ENCODE measurements around the gene HPGD. TPM values are rescaled to one million over a fixed set of nuclear protein-coding genes. Genes with fewer than 3 reads are reported as not detected.

Gene HPGD
- total and polyA plus RNA-seq, 8 donors, result 0.08 to 3.9 (median 1.3) TPM

DNA sequence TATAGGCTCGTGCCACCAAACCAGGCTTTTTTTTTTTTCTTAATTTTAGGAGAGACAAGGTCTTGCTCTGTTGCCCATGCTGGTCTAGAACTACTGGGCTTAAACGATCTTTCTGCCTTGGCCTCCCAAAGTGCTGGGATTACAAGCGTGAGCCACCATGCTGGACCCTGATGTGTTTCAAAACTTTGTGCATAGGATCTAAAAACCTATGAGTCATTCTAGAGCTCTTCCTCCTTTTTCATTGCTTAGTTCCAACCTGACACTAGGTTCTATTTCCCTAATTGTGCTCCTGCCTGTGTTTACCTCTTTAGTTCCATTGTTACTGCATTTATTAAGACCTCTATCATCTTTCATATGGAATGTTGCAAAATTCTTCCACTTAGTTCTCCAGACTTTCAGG lies 57.3 kb downstream of the HPGD start:
- intact Hi-C loops (cut with DNase I), result no loop called here
- Histone ChIP-seq H3K9me3 (no peaks in the 10 kb centered on the region), H3K27ac (no peak overlapping the region), H3K4me3 (no peak overlapping the region), H3K36me3 (no peaks in the 10 kb centered on the region), H3K27me3 (no peaks in the 10 kb centered on the region), H3K4me1 (peaks cover 0 to 18% (median 0%) of the 10 kb centered on the region in 3 donors)
- DNase-seq (no peak), ATAC-seq (no peak), FAIRE-seq (no peak)
- 77 to 91% methylated on average over 3 of the region's 3 CpGs for WGBS, 2 donors
- TF ChIP-seq, protein P1, sequence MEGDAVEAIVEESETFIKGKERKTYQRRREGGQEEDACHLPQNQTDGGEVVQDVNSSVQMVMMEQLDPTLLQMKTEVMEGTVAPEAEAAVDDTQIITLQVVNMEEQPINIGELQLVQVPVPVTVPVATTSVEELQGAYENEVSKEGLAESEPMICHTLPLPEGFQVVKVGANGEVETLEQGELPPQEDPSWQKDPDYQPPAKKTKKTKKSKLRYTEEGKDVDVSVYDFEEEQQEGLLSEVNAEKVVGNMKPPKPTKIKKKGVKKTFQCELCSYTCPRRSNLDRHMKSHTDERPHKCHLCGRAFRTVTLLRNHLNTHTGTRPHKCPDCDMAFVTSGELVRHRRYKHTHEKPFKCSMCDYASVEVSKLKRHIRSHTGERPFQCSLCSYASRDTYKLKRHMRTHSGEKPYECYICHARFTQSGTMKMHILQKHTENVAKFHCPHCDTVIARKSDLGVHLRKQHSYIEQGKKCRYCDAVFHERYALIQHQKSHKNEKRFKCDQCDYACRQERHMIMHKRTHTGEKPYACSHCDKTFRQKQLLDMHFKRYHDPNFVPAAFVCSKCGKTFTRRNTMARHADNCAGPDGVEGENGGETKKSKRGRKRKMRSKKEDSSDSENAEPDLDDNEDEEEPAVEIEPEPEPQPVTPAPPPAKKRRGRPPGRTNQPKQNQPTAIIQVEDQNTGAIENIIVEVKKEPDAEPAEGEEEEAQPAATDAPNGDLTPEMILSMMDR (IDR thresholded peaks at IDR 0.05), result no peak

DNA sequence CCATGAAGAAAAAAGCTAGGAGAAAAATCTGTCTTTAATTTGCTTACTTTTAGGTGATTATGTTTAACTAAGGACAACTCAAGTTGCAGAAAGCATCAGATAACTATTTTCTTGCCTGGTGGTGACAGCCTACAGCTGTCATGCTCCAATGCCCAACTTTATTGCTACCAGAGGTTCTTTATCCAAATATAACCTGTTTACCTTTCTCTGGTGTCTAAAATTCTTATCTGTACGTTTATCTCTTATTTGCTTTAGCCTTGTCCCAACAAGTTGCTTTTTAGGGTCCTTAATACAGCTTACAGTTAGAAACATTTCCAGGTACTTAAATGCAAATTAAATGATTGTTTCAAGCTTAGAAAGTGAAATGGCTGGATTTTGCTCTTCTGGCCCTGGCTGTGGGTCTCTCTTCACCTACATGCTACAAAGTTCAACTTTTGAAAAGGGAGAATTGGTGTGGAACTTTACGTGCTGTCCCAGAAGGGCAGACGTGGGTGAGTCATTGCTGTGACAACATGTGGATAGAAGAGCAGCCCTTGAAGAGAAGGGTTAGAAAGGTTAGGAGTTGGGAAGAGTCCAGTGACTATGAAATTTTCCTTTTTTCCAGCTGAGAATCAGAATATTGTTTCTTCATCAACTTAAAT lies 60.7 kb downstream of the HPGD start:
- 21 to 34% methylated on average over 3 of the region's 3 CpGs for WGBS, 2 donors
- no peak for FAIRE-seq
- ATAC-seq, result peak; percentile 70 to 82 (median 75)

DNA sequence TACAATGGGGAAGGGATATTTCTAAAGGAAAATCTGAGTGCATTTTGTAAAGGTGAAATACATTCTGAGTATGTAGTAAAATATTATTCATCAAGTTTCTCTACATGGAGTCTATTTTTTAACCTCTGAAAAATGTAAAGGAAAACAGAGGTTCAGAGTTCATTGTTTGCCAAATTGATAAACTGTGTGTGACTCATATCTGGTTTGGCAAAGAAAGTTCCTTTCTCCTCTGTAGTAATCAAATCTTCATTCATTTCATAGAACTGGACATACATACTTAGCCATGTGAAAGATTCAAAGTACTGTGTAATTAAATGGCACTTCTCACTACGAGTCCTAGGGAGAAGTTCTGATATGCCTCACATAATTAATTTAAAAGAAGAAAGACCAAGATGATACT lies 61.6 kb downstream of the HPGD start:
- intact Hi-C loops (cut with DNase I), result no loop called here

More for the DNA sequence above, 60.7 kb downstream of the HPGD start:
- Histone ChIP-seq H3K9me3 (no peaks in the 10 kb centered on the region), H3K36me3 (no peaks in the 10 kb centered on the region), H3K27me3 (no peaks in the 10 kb centered on the region), H3K27ac (peak overlapping the region in 1 of 4 donors; percentile 13), H3K4me1 (peaks cover 0 to 18% (median 0%) of the 10 kb centered on the region in 3 donors), H3K4me3 (no peak overlapping the region)
- intact Hi-C loops (cut with DNase I), result no loop called here
- TF ChIP-seq, protein P1 (IDR thresholded peaks at IDR 0.05), result no peak
- DNase-seq, result peak in 1 of 6 donors; percentile 8

DNA sequence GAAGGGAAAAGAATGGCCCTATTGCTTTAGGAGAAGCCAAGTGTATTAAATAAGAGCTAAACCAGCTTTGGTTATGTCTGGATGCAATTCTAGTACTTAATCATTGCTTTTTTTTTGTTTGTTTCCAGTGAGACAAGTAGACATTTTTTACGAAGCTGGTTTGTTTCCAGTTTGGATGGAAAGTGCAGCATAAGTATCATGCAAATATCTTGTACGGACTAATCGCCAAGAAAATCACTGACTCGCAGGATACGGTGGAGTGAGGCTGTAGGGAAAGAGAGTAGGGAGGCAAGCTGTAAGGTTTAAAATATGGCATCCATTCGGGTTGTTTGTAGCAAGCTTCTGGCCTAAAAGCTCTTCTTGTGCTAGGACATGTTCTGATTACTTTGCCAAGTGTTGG lies 64.8 kb downstream of the HPGD start:
- no peak overlapping the region for H3K27ac ChIP-seq
- intact Hi-C loops (cut with DNase I), result no loop called here
- H3K9me3 ChIP-seq, result no peaks in the 10 kb centered on the region
- FAIRE-seq (peak; percentile 43), ATAC-seq (no peak), DNase-seq (no peak)
- no peaks in the 10 kb centered on the region for H3K36me3 ChIP-seq
- TF ChIP-seq, protein P1 (IDR thresholded peaks at IDR 0.05), result no peak
- H3K4me1 ChIP-seq, result peaks cover 6 to 26% (median 7%) of the 10 kb centered on the region in 3 donors
- H3K27me3 ChIP-seq, result no peaks in the 10 kb centered on the region
- no peak overlapping the region for H3K4me3 ChIP-seq
- WGBS, 2 donors, result 72 to 77% methylated on average over 6 of the region's 6 CpGs

More for the DNA sequence above, 61.6 kb downstream of the HPGD start:
- peaks cover 0 to 18% (median 0%) of the 10 kb centered on the region in 3 donors for H3K4me1 ChIP-seq
- DNase-seq (no peak), FAIRE-seq (no peak), ATAC-seq (peak; percentile 53 to 76 (median 67))
- H3K36me3 ChIP-seq, result no peaks in the 10 kb centered on the region
- H3K9me3 ChIP-seq, result no peaks in the 10 kb centered on the region
- no peak overlapping the region for H3K4me3 ChIP-seq
- TF ChIP-seq, protein P1 (IDR thresholded peaks at IDR 0.05), result no peak
- H3K27ac ChIP-seq, result peak overlapping the region in 2 of 4 donors; percentile 6 to 34
- H3K27me3 ChIP-seq, result no peaks in the 10 kb centered on the region
- WGBS, 2 donors, result 19% methylated on average over 1 of the region's 1 CpG

DNA sequence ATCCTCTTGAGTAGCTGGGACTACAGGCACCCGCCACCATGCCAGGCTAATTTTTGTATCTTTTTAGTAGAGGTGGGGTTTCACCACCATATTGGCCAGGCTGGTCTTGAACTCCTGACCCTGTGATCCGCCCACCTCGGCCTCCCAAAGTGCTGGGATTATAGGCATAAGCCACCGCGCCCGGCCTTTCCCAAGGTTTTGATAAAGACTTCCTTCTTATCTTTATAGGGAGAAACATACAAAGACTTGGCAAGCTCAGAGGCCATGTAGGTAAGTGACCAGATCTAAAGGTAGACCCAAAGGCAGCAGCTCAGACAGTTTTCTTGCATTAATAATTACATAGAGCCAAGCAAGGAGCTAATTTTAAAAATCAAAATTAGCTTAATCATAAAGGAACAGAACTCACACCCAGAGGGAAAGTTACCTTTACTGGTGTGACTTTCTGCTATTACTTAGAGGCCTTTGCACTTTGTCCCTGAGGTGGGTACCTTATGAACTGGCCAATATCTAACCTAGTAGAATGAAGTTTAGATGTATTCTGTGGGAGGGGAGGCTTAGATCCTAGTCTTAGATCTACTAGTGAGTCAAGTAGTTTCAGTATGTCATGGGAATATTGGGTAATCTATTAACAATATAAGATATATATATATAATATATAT lies 67.3 kb downstream of the HPGD start:
- Histone ChIP-seq H3K4me1 (peaks cover 9 to 15% (median 12%) of the 10 kb centered on the region in 3 donors), H3K9me3 (no peaks in the 10 kb centered on the region), H3K27ac (no peak overlapping the region), H3K27me3 (no peaks in the 10 kb centered on the region), H3K36me3 (no peaks in the 10 kb centered on the region), H3K4me3 (no peak overlapping the region)
- FAIRE-seq, result no peak
- WGBS, 2 donors, result 52 to 54% methylated on average over 6 of the region's 6 CpGs
- TF ChIP-seq, protein P1 (IDR thresholded peaks at IDR 0.05), result no peak
- peak in 2 of 4 donors; percentile 26 to 35 for ATAC-seq
- intact Hi-C loops (cut with DNase I), result no loop called here
- DNase-seq, result no peak
